ENCODE data around the gene KRT79. TPM values are rescaled to one million over a fixed set of nuclear protein-coding genes. Genes with fewer than 3 reads are reported as not detected.
A peak's percentile ranks its signal among the peaks of the same experiment; 100 is the strongest.
"Not testable (repeated sequence)": the region's sequence is repeated elsewhere in the genome, so short reads cannot be mapped to it uniquely, and the experiment has no call there.

KRT79 gene
- 0.26 and 0.33 TPM in 2 replicates for total RNA-seq (2014; rRNA removed; shearing (Covaris generic))

DNA sequence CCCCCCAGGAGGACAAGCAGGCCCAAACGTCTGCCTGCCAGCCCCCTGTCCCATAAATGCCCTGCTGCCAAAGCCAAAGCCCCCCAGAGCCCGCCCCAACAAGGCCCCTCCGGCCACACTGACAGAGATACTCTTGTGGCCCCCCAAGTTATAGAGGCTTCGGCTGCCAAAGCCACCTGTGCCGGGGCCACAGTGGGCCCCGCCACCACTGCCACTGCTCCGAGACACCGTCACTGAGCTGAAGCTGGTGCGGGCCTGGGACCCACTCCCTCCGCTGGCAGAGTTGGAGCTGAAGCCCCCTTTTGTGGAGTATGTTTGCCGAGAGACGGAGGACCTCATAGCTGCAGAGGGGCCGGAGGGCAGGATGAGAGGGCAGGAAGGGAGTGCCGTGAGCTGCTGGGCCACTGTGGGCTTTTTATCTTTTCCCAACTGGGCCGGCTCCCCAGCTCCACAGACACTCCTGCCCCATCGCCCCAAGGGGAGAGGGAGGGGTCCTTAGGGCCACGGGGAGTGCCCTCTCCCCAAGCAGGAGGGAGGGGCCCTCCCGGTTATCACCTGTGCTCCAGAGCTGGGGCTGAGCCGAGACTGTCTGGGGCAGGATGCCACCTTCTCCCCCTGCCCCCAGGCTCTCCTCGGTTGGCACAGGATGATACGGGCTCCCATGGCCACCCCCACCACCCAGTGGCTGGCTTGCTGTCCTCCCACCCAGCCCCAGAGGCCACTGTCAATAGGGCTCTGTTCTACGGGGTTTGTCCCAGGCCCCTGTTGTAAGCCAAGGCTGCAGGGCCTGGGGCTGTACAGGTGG lies at the start of gene KRT79:
Gene KRT79 (minus strand): TSS at position 390 of the 805 bp plus-strand sequence. CDS start 51 bp downstream, at position 339.
- DNase-seq (ENCODE audit: low spot score) = no peak

DNA sequence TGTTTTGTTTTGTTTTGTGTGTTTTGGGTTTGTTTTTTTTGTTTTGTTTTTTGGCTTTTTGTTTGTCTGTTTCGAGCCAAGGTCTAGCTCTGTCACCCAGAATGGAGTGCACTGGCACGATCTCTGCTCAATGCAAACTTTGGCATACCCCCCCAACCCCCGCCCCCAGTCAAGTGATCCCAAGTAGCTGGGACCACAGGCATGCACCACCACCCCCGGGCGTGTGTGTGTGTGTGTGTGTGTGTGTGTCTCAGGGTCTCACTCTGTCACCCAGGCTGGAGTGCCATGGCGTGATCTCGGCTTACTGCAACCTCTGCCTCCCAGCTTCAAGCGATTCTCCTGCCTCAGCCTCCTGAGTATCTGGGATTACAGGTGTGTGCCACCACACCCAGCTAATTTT lies 46.4 kb upstream of the KRT79 start:
- not testable (repeated sequence) for DNase-seq (ENCODE audit: low spot score)

DNA sequence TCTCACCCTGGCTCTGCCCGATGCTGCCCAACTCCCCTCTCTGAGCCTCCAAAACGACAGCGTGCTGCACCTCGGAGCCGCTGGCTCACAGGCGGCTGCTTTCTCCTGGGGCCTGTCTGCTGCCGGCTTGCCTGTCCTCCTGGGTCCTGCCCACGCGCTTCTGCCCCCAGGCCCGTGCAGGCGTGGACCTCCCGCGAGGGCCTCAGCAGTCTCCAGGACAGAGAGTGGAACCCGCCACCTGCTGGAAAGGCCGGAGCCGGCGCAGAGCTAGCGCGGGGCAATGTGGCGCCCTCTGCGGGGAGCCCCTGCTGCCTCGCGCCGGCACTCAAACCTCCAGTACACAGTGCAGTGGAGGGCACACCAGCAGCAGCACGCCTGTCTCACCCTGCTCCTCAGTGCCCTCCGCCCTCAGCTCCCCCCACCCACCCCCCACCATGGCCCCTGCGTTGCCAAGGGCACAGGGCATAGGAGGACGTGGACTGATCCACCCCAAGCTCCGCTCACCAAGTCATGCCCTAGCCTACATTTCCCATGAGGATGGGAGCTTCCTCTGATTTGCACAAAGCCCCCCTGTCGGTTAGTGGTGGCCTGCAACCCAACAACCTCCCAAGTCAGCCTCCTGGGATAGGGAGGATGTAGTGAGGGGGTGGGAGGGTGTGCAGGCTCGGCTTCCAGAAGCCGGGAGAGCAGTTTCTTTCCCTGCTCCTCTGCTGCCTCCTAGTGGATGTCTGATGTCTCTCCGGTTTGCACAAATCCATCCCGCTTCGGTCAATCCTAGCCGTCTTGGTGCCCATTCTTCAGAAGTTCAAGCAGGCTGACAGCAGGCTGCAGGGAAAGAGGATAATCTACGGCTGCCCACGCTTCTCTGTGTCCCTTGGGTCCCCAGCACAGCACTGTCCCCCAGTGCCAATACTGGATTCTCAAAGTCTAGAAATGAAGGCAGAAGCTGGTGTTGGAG lies 45.6 kb upstream of the KRT79 start:
- DNase-seq (ENCODE audit: low spot score) = peak; percentile 94

DNA sequence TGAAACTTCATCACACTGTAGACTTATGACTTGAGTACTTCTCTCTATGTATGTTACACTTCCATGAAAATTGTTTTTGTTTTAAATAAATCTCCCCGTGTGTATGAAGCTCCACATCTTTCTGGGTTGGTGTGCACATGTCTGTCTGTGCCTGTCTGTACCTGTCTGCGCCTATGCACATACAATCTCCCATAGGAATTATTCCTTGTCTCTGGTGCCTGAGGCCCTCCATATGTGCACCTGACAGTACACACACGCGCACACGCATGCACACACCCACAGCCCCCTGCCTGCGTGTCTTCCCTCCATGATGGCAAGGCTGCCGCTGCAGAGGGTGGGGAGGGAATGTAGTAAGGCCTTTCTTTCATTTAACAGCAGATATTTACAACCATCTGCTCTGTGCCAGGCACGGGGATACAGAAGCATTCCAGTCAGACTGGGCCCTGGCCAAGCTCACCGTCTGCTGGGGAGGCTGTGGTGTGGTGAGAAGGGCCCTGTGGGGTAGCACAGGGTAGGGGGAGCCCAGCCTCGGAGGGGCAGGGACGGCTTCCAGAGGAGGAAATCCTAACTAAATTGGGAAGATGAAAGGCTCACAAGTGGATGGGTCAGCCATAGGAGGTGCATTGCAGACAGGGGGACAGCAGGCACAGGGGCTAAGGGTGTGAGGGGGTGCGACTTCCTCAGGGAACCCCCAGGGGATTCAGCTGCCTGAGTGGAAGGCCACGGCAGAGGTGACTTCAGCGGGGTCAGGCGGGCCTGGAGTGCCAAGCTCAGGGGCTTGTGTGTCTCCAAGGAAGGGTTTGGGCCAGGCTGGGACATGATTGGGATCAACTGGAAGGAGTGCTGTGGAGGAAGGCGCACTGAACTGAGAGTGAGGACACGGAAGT lies 44.6 kb upstream of the KRT79 start:
- no peak for DNase-seq (ENCODE audit: low spot score)

DNA sequence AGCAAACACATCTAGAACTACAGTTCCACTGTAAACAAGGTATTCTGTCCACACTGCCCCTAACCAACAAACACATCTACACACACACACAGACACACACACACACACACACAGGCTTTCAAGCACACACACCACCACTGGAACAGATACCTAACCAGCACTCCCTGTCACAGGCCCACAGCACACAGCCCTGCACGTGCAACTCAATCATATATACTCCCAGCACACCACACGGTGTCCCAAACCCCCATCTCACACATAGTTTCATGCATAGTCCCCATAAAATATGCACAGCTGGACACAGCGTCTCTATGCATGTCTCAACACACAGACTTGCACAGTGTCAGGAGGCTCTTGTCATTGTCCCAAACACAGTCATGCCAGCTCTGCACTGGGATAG lies 43.1 kb upstream of the KRT79 start:
- DNase-seq (ENCODE audit: low spot score) = no peak

DNA sequence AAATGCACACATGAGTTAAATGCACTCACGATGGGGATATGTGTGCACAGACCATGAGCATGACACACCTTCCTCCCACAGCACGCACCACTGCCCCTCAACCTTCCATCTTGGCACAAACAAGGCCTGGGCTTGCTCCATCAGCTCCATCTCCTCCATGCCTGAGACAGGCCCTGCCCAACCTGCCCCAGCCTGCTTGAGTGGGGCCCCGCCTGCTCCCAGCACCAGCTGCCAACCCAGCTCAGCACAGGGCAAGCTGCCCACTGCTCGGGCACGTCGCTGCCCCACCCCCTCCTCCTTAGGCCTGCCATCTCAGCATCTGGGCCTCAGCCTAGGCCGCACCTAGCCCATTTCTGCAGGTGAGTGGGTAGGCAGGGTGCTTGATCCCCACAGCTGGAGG lies 42.3 kb upstream of the KRT79 start:
- DNase-seq (ENCODE audit: low spot score) = peak; percentile 37

DNA sequence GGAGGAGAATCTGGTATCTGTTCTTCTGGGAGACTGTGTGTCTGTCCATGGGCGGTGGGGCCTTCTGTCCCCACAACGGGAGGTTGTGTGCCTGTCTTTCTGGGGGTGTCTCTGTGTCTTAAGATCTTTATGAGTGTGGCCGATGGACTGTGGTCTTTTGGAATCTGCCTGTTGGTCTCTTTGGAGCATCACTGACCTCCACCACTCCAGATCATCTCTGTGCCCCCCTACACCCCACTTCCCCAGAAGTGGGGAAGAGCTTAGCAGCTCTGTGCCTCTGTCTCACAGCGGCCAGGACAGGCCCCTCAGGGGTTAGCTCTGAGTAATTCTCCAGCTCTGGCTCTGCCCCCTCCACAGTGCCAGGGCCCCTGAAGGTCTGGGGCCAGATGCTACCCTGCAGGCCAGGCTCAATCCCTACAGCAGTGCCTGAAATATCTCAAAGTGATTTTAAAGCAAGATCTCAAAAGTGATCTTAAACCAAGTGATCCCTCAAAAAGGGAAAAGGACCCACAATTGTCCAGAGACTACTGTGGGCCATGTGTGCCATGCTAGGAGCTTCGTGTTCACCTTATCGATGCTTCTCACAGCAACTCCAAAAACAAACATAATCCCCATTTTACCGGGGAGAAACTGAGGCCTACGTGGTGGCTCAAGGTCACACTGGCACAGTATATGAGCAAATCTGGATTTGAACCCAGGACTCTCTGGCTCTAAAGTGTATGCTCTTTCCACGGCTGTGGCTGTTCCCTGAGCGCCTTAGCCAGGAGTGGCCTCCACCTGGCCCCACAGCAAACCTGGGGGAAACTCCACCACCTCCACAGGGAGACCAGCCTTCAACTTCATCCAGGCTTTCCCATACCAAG lies 40.7 kb upstream of the KRT79 start:
- DNase-seq (ENCODE audit: low spot score) = peak; percentile 56

DNA sequence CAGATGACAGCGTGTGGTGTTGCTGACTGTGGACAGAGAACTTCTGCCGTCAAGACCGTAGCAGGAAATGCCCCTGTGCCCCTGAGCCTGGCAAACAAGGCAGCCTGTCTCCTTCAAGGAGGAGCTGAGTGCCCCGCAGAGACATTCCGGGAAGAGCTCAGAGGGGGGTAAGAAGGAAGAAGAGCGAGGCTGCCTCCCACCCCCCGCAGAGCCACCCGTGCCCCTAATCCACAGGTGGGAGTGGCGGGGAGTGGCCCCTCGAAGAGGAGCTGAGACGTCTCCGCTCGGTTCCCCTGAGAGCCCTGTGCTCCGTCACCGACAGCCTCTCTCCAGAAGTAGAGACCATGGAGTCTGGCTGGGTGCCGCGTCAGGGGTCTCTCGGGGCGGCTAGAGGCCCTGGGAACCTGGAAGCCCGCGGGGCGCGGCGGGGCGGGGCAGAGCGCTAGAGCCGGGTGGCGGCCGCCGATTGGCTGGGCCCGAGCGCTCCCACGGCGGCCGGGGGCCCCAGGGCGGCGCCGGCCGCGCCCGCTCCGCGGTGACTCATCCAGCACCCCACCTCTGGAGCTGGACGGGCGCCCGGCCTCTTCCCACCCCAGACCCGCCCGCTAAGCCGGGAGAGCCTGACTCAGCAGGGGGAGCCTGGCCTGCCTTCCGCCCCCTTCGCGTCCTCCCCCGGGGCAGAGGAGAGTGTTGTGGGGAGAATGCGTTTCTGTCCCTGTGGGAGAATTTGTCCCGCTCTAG lies 39.9 kb upstream of the KRT79 start:
- peak; percentile 88 for DNase-seq (ENCODE audit: low spot score)

DNA sequence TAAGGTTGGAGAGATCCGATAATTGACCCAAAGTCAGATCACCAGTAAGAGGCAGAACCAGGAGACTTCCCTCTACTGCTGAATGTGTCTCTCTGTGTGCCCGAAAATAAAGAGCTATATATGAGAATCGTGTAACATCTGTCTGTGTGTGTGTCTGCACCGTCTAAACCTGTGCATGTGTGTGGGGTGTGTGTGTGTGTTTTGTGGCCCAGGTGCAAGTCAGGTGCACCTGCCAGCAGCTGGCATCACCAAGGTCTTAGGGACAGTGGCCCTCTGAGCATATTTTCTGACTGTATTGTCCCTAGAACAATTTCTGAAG lies 39.4 kb upstream of the KRT79 start:
- DNase-seq (ENCODE audit: low spot score) = no peak

DNA sequence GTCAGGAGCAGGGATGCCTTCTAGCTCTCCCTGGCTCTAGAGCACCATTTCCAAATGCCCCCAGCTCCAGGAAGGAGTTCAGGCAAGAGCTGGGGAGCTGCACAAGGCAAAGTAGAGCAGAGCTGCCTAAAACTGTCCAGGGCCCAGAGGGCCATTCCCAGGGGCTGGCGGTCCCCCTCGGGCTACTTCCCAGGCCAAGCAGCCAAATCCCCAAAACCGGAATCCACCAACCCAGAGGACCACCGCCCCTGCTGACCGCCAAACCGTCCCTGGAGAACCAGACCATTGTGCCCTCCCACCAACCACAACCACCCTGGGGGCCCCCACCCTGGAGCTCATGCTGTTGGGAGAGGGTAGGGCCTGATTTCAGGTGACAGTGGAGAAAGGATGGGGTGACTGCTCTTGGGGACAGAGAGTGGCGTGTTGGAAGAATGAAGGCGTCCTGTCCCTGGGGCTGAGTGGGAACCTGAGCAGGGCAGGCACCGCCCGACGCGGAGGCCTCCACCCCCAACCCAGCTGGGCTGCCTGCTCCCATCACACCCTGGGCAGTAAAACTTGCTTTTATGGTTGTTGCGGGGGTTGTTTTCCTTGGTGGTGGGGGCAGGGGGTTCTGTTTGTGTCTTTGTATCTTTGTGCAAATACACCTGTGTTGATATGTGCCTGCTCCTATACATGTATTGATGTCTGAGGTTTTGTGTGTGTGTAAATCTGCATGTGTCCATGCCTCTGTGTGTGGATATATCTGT lies 38.7 kb upstream of the KRT79 start:
- DNase-seq (ENCODE audit: low spot score) = no peak

DNA sequence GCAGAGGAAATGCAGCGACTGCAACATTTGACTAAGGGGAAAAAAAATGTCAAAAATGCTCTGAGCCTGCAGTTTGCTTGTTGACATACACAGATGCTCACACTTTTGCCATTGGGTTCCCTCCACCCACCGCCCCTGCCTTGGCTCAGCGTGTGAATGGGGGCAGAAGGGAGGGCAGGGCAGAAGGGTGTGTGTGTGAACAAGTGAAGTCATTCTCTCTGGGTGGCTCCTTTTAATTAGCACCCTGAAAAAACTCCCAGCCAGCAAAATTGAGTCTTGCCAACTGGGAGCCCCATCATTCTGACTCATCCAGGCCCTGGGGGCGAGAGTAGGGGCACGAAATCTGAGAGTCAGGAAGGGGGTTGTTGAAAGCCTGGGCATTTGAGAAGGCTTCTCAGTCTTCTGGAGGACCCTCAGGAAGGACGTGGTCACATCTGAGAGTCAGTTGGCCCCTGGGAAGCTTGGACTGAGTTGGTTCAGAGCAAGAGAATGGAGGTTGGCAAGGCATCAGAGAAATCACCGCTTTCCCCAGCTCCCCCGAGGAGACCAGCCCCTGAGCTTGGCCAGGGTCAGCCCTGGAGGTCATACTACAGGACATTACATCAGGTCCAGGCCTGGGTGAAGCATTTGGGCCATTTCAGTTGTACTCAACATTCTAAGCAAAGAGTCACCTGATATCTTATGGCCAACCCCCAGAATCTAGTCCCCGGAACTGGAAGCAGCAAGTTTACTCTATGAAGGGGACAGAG lies 37.4 kb upstream of the KRT79 start:
- peak; percentile 89 for DNase-seq (ENCODE audit: low spot score)

DNA sequence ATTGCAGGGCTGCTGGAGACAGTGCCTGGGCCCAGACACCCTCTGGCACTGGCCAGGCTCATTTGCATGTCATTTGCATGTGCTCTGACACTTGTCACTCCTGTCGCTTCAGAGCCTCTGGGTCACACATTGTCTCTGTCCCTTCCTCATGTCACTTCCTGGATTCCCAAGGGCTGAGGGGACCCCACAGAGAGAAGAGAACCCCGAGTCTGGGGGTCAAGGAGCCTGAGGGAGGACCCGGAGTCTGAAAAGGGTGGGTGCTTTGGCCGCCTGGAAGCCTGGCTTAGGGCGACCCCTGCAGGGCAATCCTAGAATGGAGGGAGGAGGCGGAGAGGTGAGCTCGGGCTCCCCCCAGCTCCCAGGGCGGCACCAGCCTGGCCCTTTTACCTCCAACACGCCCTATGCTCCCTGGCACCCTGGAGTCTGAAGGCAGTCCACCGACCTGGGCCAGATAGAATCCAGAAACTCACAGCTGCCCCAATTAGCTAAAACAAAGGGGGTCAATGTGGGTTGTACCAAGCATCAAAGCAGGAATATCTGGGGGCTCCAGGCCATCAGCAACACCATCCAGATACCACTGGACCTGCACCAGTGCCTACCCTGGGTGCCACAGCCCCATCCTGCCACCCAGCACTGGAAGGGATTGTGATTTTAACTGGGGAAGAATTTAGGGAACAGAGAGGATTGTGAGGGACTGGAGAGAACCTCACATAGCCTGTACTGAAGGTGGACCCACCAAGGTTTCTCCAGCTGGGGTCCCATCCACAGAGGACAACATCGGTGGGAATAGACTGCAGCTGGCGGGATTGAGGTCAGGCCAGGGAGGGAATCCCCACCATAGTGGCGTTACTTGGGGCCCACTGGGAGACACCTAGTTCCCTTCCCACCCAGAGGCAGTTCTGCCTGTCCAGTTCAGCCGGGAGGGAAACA lies 36.5 kb upstream of the KRT79 start:
- DNase-seq (ENCODE audit: low spot score) = peak; percentile 63

DNA sequence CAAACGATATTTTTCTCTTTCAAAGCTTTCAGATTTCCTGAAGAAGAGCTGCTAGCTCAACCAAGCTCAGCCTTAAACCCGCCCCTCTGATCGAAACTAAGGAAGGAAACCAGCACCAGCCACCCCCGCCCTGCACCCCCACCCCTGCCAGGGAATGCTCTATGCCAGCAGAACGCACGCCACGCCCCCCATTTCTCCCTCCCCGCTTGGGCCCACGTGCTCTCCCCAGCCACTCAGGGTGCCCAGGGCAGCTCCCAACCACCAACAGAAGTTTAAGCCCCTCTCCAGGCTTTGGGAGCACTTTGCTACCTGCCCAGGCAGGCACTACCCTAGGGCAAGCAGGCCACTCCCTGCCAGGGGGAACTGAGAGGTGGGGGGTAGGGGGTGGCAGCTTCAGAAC lies 33.5 kb upstream of the KRT79 start:
- no peak for DNase-seq (ENCODE audit: low spot score)

DNA sequence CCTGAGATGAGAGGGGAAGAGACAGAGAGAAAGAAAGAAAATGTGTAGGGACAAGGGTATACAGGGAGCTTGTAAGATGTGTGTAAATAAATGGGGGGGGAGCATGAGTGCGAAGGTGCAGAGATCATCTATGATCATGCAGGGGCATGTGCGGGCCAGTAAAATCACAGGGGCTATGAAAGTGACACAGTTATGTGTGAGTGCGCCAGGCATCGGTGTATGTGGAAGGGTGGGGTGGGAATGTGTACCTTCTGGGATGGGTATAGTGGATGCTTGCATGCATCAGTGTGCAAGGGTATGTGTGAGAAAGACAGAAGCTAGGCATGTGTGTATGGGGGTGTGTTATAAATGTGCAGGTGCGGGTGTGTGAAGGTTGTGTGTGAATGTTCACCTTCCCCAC lies 33.0 kb upstream of the KRT79 start:
- DNase-seq (ENCODE audit: low spot score) = no peak

DNA sequence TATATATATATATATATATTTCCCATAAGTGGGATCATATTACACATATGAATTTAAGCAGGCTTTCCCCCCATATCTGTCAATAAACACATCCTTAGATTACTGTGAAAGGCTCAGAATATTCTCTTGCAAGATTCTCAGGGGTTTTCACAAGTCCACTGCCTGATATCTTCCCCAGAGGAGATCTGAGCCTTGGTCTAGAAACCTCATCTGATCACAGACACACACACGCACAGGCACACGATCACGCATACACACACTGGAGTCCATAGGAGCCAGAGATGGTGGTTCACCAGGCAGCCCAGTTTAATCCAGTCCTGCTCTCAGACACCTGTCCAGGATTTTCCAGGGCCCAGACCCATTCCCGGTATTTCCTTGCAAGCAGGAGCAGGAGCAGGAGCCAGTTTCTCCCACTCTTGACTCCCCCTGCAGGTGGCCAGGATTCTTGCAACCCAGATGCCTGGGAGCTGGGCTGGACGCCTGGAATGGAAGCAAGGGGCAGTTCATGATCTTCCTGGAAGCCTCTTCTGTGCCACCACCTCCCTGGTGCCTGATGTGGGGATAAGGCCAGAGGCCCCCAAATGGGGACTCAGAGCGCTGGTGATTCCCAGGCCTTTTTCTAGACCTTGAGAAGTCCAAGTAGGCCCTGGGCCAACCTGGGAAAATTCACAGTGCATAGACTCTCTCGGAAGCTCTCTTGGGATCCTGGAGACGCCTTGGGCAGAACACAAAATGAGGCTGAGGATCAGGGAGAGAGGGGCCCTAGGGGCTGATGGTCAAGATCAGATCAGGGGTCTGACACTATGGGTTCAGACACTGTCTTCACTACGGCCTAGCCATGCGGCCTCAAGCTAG lies 31.2 kb upstream of the KRT79 start:
- peak; percentile 78 for DNase-seq (ENCODE audit: low spot score)

DNA sequence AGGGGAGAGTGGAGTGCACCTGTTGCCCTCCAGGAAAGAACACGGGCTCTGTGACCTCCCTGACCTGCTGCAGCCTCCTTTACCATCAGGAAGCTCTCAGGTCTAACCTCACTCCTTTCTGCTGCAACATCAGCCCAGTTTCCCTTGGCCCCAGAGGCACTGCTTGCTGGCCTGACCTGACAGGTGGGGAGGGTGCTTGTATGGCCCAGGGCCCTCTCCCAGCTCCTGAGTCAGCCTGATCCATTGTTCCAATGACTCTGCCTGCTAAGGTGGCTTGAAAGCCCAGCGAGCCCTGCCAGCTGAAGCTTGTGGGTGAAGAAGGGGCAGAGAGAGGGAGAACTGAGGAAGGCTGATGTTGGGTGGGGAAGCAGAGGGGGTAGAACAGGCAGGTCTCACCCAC lies 27.9 kb upstream of the KRT79 start:
- DNase-seq (ENCODE audit: low spot score) = no peak

DNA sequence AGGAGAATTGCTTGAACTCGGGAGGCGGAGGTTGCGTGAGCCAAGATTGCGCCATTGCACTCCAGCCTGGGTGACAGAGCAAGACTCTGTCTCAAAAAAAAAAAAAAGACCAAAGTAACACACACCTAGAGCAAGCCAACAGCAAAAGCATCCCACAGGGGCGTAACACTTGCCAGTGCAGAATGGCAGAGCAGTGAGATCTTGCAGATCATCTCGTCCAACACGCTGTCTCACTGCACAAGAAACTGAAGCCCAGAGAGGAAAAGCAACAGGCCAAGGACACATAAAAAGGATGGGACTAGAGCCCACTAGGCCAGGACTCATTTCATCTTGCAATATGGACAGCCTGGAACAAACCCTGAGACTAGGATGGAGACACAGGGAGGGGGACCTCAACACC lies 27.4 kb upstream of the KRT79 start:
- DNase-seq (ENCODE audit: low spot score) = no peak
